WTC11 (cell line): ENCODE results near the gene FMOD. TPM values are rescaled to one million over a fixed set of nuclear protein-coding genes. Genes with fewer than 3 reads are reported as not detected.
"Not testable (repeated sequence)": the region's sequence is repeated elsewhere in the genome, so short reads cannot be mapped to it uniquely, and the experiment has no call there.

Experiments used
- ATAC-seq: fragments of 200-7000 bp; cut with Tn5 transposase; 2 replicates; pipeline ENCODE4 v1.10.0; 2021; ENCODE audit warnings: mild to moderate bottlenecking, moderate library complexity
- CTCF ChIA-PET: fragments of 300-600 bp; sonication (Branson Sonifier 250); formaldehyde crosslinking; loops from one replicate; lab custom pipeline; 2021; ENCODE audit warnings: antibody characterized with exemption; lab: Charles Lee
- POLR2A ChIA-PET: fragments of 350-600 bp; sonication (Branson Sonifier 250); formaldehyde crosslinking; loops from one replicate; lab custom pipeline; 2021; ENCODE audit warnings: antibody characterized with exemption; lab: Charles Lee
- DNase-seq: peaks from one replicate; pipeline ENCODE4 v3.0.0; 2021; ENCODE audit warnings: low spot score
- H3K27ac Mint-ChIP-seq: 2 replicates; pipeline ENCODE4 v1.8.0; 2021; ENCODE audit warnings: mixed read lengths
- H3K27me3 Mint-ChIP-seq: 2 replicates; pipeline ENCODE4 v1.8.0; 2021; ENCODE audit warnings: low read depth, mild to moderate bottlenecking, moderate library complexity, mixed read lengths
- H3K36me3 Mint-ChIP-seq: 2 replicates; pipeline ENCODE4 v1.8.0; 2021; ENCODE audit warnings: mixed read lengths
- H3K4me1 Mint-ChIP-seq: 2 replicates; pipeline ENCODE4 v1.8.0; 2022; ENCODE audit warnings: mixed read lengths
- H3K4me3 Mint-ChIP-seq: 2 replicates; pipeline ENCODE4 v1.8.0; 2021; ENCODE audit warnings: mild to moderate bottlenecking, moderate library complexity, mixed read lengths
- H3K9me3 Mint-ChIP-seq: 2 replicates; pipeline ENCODE4 v1.8.0; 2021; ENCODE audit warnings: mixed read lengths
- ATF3 ChIP-seq: sonication (generic); formaldehyde crosslinking; conservative IDR thresholded peaks from 2 replicates; pipeline ENCODE4 v1.8.1; 2022; ENCODE audit warnings: mild to moderate bottlenecking, missing genetic modification reagents
- CBFB ChIP-seq: sonication (generic); formaldehyde crosslinking; IDR thresholded peaks from 2 replicates; pipeline ENCODE4 v1.8.1; 2022; ENCODE audit warnings: mild to moderate bottlenecking, low read depth, missing genetic modification reagents
- CREM ChIP-seq: sonication (generic); formaldehyde crosslinking; IDR thresholded peaks from 2 replicates; pipeline ENCODE4 v1.8.1; 2022; ENCODE audit warnings: mild to moderate bottlenecking, missing genetic modification reagents, moderate library complexity
- CTCF ChIP-seq: fragments of 200-600 bp; IDR thresholded peaks from 2 replicates; pipeline ENCODE4 v1.8.0; 2022; ENCODE audit warnings: antibody characterized with exemption
- EMX1 ChIP-seq: fragments of 250-450 bp; sonication (Bioruptor Pico); IDR thresholded peaks from 2 replicates; pipeline ENCODE4 v1.8.0; 2021; ENCODE audit warnings: mild to moderate bottlenecking
- ETV6 ChIP-seq: sonication (generic); formaldehyde crosslinking; IDR thresholded peaks from 2 replicates; pipeline ENCODE4 v1.8.1; 2022; ENCODE audit warnings: mild to moderate bottlenecking, missing genetic modification reagents
- FOXK1 ChIP-seq: sonication (generic); formaldehyde crosslinking; IDR thresholded peaks from 2 replicates; pipeline ENCODE4 v1.8.0; 2022; ENCODE audit warnings: mild to moderate bottlenecking, moderate library complexity, missing genetic modification reagents
- GTF2I ChIP-seq: fragments of 250-450 bp; sonication (Bioruptor Pico); conservative IDR thresholded peaks from 2 replicates; pipeline ENCODE4 v1.4.0; 2021; ENCODE audit warnings: mild to moderate bottlenecking
- HMGA2 ChIP-seq: fragments of 250-450 bp; sonication (Bioruptor Pico); IDR thresholded peaks from 2 replicates; pipeline ENCODE4 v1.4.0; 2021; ENCODE audit warnings: mild to moderate bottlenecking, moderate library complexity
- NFE2L1 ChIP-seq: sonication (generic); formaldehyde crosslinking; IDR thresholded peaks from 2 replicates; pipeline ENCODE4 v1.8.1; 2023; ENCODE audit warnings: missing genetic modification reagents
- NR2C2 ChIP-seq: sonication (generic); formaldehyde crosslinking; IDR thresholded peaks from 2 replicates; pipeline ENCODE4 v1.8.0; 2022; ENCODE audit warnings: mild to moderate bottlenecking, missing genetic modification reagents
- NR3C1 ChIP-seq: sonication (generic); formaldehyde crosslinking; conservative IDR thresholded peaks from 2 replicates; pipeline ENCODE4 v1.8.1; 2023; ENCODE audit warnings: low read depth, mild to moderate bottlenecking, missing genetic modification reagents
- USF2 ChIP-seq: sonication (generic); formaldehyde crosslinking; IDR thresholded peaks from 2 replicates; pipeline ENCODE4 v1.8.1; 2023; ENCODE audit warnings: mild to moderate bottlenecking, missing genetic modification reagents, moderate library complexity
- ZNF317 ChIP-seq: sonication (generic); formaldehyde crosslinking; IDR thresholded peaks from 2 replicates; pipeline ENCODE4 v1.8.1; 2023; ENCODE audit warnings: low read depth, mild to moderate bottlenecking, moderate library complexity, missing genetic modification reagents, borderline replicate concordance
- ZNF396 ChIP-seq: fragments of 250-450 bp; sonication (Bioruptor Pico); IDR thresholded peaks from 2 replicates; pipeline ENCODE4 v1.8.0; 2021; ENCODE audit warnings: mild to moderate bottlenecking, moderate library complexity, borderline replicate concordance
- ZNF423 ChIP-seq: fragments of 250-450 bp; sonication (Bioruptor Pico); IDR thresholded peaks from 2 replicates; pipeline ENCODE4 v2.1.2; 2022; ENCODE audit warnings: mild to moderate bottlenecking, moderate library complexity
- total RNA-seq: library from RNA; stranded (reverse); gene quantifications from 3 replicates; pipeline ENCODE4 v1.2.3, GENCODE V29; 2021
- TF ChIP-seq, protein P1 (sequence below): fragments of 250-450 bp; sonication (Bioruptor Pico); IDR thresholded peaks from 2 replicates; pipeline ENCODE4 v1.8.0; 2021; ENCODE audit warnings: mild to moderate bottlenecking
- TF ChIP-seq, protein P2 (sequence below): sonication (generic); formaldehyde crosslinking; IDR thresholded peaks from 2 replicates; pipeline ENCODE4 v1.8.0; 2022; ENCODE audit warnings: mild to moderate bottlenecking, missing genetic modification reagents
- TF ChIP-seq, protein P3 (sequence below): sonication (generic); formaldehyde crosslinking; IDR thresholded peaks from 2 replicates; pipeline ENCODE4 v1.8.0; 2023; ENCODE audit warnings: missing genetic modification reagents, mild to moderate bottlenecking, borderline replicate concordance
- TF ChIP-seq, protein P4 (sequence below): fragments of 250-450 bp; sonication (Bioruptor Pico); IDR thresholded peaks from 2 replicates; pipeline ENCODE4 v1.9.0; 2021; ENCODE audit warnings: moderate library complexity, mild to moderate bottlenecking, inconsistent platforms, borderline replicate concordance

The FMOD gene
- total RNA-seq, 1 experiment from 2014 or later, result 0.79 TPM

- ATAC-seq (no peak), DNase-seq (no peak)
- Mint-ChIP-seq H3K4me3 (no peak overlapping the region), H3K27ac (no peak overlapping the region), H3K4me1 (peaks cover 16% of the 10 kb centered on the region), H3K27me3 (peaks cover 86% of the 10 kb centered on the region), H3K36me3 (no peaks in the 10 kb centered on the region), H3K9me3 (no peaks in the 10 kb centered on the region)
- POLR2A ChIA-PET, result no interaction called here
- TF ChIP-seq, protein P1, sequence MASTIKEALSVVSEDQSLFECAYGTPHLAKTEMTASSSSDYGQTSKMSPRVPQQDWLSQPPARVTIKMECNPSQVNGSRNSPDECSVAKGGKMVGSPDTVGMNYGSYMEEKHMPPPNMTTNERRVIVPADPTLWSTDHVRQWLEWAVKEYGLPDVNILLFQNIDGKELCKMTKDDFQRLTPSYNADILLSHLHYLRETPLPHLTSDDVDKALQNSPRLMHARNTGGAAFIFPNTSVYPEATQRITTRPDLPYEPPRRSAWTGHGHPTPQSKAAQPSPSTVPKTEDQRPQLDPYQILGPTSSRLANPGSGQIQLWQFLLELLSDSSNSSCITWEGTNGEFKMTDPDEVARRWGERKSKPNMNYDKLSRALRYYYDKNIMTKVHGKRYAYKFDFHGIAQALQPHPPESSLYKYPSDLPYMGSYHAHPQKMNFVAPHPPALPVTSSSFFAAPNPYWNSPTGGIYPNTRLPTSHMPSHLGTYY (CRISPR knock-in tag), result no peak
- TF ChIP-seq, protein P2, sequence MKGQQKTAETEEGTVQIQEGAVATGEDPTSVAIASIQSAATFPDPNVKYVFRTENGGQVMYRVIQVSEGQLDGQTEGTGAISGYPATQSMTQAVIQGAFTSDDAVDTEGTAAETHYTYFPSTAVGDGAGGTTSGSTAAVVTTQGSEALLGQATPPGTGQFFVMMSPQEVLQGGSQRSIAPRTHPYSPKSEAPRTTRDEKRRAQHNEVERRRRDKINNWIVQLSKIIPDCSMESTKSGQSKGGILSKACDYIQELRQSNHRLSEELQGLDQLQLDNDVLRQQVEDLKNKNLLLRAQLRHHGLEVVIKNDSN (CRISPR knock-in tag), result no peak
- TF ChIP-seq ZNF396 (CRISPR knock-in tag), result no peak
- TF ChIP-seq HMGA2 (CRISPR knock-in tag), result no peak
- no peak for TF ChIP-seq FOXK1 (CRISPR knock-in tag)
- no peak for TF ChIP-seq CTCF
- TF ChIP-seq, protein P3, sequence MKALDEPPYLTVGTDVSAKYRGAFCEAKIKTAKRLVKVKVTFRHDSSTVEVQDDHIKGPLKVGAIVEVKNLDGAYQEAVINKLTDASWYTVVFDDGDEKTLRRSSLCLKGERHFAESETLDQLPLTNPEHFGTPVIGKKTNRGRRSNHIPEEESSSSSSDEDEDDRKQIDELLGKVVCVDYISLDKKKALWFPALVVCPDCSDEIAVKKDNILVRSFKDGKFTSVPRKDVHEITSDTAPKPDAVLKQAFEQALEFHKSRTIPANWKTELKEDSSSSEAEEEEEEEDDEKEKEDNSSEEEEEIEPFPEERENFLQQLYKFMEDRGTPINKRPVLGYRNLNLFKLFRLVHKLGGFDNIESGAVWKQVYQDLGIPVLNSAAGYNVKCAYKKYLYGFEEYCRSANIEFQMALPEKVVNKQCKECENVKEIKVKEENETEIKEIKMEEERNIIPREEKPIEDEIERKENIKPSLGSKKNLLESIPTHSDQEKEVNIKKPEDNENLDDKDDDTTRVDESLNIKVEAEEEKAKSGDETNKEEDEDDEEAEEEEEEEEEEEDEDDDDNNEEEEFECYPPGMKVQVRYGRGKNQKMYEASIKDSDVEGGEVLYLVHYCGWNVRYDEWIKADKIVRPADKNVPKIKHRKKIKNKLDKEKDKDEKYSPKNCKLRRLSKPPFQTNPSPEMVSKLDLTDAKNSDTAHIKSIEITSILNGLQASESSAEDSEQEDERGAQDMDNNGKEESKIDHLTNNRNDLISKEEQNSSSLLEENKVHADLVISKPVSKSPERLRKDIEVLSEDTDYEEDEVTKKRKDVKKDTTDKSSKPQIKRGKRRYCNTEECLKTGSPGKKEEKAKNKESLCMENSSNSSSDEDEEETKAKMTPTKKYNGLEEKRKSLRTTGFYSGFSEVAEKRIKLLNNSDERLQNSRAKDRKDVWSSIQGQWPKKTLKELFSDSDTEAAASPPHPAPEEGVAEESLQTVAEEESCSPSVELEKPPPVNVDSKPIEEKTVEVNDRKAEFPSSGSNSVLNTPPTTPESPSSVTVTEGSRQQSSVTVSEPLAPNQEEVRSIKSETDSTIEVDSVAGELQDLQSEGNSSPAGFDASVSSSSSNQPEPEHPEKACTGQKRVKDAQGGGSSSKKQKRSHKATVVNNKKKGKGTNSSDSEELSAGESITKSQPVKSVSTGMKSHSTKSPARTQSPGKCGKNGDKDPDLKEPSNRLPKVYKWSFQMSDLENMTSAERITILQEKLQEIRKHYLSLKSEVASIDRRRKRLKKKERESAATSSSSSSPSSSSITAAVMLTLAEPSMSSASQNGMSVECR, result no peak
- no peak for TF ChIP-seq NR3C1 (CRISPR knock-in tag)
- no peak for TF ChIP-seq NR2C2 (CRISPR knock-in tag)
- TF ChIP-seq NFE2L1 (CRISPR knock-in tag), result no peak
- no peak for TF ChIP-seq GTF2I (CRISPR knock-in tag)
- no peak for TF ChIP-seq ATF3 (CRISPR knock-in tag)
- no peak for TF ChIP-seq USF2 (CRISPR knock-in tag)
- no peak for TF ChIP-seq EMX1 (CRISPR knock-in tag)
- TF ChIP-seq CBFB (CRISPR knock-in tag), result no peak
- TF ChIP-seq ZNF317 (CRISPR knock-in tag), result no peak
- TF ChIP-seq CREM (CRISPR knock-in tag), result no peak
- TF ChIP-seq ZNF423 (CRISPR knock-in tag), result no peak
- TF ChIP-seq ETV6 (CRISPR knock-in tag), result no peak
- TF ChIP-seq, protein P4, sequence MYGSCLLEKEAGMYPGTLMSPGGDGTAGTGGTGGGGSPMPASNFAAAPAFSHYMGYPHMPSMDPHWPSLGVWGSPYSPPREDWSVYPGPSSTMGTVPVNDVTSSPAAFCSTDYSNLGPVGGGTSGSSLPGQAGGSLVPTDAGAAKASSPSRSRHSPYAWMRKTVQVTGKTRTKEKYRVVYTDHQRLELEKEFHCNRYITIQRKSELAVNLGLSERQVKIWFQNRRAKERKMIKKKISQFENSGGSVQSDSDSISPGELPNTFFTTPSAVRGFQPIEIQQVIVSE (CRISPR knock-in tag), result no peak
- CTCF ChIA-PET, result no interaction called here
Observed at GRCh38 chr1:203300441-203301330, 50.2 kb downstream of the FMOD start.

GRCh38 chr1:203299719-203300429 lies 51.0 kb downstream of the FMOD start:
- Mint-ChIP-seq H3K27me3 (peaks cover 86% of the 10 kb centered on the region), H3K4me1 (peaks cover 16% of the 10 kb centered on the region)
- H3K27ac Mint-ChIP-seq, H3K4me3 Mint-ChIP-seq, POLR2A ChIA-PET, H3K36me3 Mint-ChIP-seq, DNase-seq, H3K9me3 Mint-ChIP-seq, ATAC-seq: not testable (repeated sequence)
- CTCF ChIA-PET, result interaction anchor here (1.2 to 1.3 kb wide), 2 partner anchors 27 to 28 kb away, joined by 3 to 8 read pairs; no protein-coding TSS in a partner anchor
